Osteoblast (primary cell): ENCODE measurements around the gene ATP2B2. TPM values are rescaled to one million over a fixed set of nuclear protein-coding genes. Genes with fewer than 3 reads are reported as not detected.

Experiments used
- DNase-seq: peaks from one replicate; pipeline ENCODE4 v3.0.0; 2011; ENCODE audit warnings: low spot score, mixed read lengths; ENCODE audit not compliant: insufficient read length; ENCODE audit errors: missing footprints
- H2AFZ ChIP-seq: 2 replicates; pipeline ENCODE4 v1.6.0; 2011; ENCODE audit warnings: mild to moderate bottlenecking, low read length
- H3K27ac ChIP-seq: 2 replicates; pipeline ENCODE4 v1.5.1; 2011; ENCODE audit warnings: mild to moderate bottlenecking, low read depth, low read length, moderate library complexity
- H3K27me3 ChIP-seq: 2 replicates; pipeline ENCODE4 v1.6.0; 2012; ENCODE audit warnings: mild to moderate bottlenecking, control low read depth, inconsistent platforms, low read length, moderate library complexity; ENCODE audit not compliant: insufficient read depth
- H3K36me3 ChIP-seq: 2 replicates; pipeline ENCODE4 v1.5.1; 2011; ENCODE audit warnings: mild to moderate bottlenecking, low read length, control low read depth, moderate library complexity; ENCODE audit not compliant: insufficient read depth
- H3K4me1 ChIP-seq: 2 replicates; pipeline ENCODE4 v1.5.1; 2011; ENCODE audit warnings: mild to moderate bottlenecking, low read length, control low read depth, moderate library complexity; ENCODE audit not compliant: insufficient read depth
- H3K4me2 ChIP-seq: 2 replicates; pipeline ENCODE4 v1.6.0; 2011; ENCODE audit warnings: mild to moderate bottlenecking, low read length; ENCODE audit not compliant: insufficient read depth
- H3K4me3 ChIP-seq: fragments of 200-600 bp; sonication (generic); 3 replicates; pipeline ENCODE4 v1.5.1; 2012; ENCODE audit warnings: mild to moderate bottlenecking, low read length, inconsistent platforms; ENCODE audit not compliant: insufficient read depth
- H3K79me2 ChIP-seq: 2 replicates; pipeline ENCODE4 v1.6.0; 2012; ENCODE audit warnings: mild to moderate bottlenecking, low read length, control low read depth, inconsistent platforms; ENCODE audit not compliant: insufficient read depth
- H3K9me3 ChIP-seq: 2 replicates; pipeline ENCODE4 v1.5.1; 2011; ENCODE audit warnings: low read depth, low read length, control low read depth
- H4K20me1 ChIP-seq: 2 replicates; pipeline ENCODE4 v1.6.0; 2012; ENCODE audit warnings: mild to moderate bottlenecking, low read length, control low read depth; ENCODE audit not compliant: insufficient read depth
- total RNA-seq: library from RNA; depleted of rRNA; stranded (reverse); fragments of >200 nt; gene quantifications from 2 replicates; pipeline ENCODE4 v1.2.3, GENCODE V29; 2012
- TF ChIP-seq, protein P1 (sequence below): IDR thresholded peaks from 2 replicates; pipeline ENCODE4 v1.5.1; 2011; ENCODE audit warnings: mild to moderate bottlenecking, low read depth, low read length, moderate library complexity; ENCODE audit errors: extremely low read depth

ATP2B2 gene
- total RNA-seq, 1 donor: not detected

DNA sequence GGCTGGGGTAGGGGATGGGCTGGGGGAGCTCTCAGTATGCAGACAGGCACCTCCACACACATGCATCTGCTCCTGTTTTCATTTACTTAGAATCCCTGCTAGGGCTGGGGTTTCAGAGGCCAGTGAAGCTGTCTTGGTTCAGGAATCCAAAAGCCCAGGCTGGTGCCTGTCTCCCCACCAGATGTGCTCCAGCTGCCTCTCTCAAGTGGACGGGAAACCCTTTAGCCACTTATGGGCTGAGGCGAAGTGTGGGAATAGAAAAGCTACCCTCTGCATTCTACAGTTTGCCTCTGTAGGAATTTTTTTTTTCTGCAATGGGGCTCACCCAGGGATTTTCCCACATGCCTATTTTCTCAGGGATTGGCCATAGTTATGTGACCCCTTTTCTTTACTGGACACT lies 72.5 kb downstream of the ATP2B2 start:
- Histone ChIP-seq H3K36me3 (no peaks in the 10 kb centered on the region), H3K27ac (no peak overlapping the region), H3K9me3 (no peaks in the 10 kb centered on the region), H3K4me1 (peaks cover 15% of the 10 kb centered on the region), H3K27me3 (peaks cover 16% of the 10 kb centered on the region), H4K20me1 (no peaks in the 10 kb centered on the region), H3K4me3 (no peak overlapping the region), H3K4me2 (no peak overlapping the region), H2AFZ (no peak overlapping the region), H3K79me2 (no peaks in the 10 kb centered on the region)
- no peak for DNase-seq
- TF ChIP-seq, protein P1, sequence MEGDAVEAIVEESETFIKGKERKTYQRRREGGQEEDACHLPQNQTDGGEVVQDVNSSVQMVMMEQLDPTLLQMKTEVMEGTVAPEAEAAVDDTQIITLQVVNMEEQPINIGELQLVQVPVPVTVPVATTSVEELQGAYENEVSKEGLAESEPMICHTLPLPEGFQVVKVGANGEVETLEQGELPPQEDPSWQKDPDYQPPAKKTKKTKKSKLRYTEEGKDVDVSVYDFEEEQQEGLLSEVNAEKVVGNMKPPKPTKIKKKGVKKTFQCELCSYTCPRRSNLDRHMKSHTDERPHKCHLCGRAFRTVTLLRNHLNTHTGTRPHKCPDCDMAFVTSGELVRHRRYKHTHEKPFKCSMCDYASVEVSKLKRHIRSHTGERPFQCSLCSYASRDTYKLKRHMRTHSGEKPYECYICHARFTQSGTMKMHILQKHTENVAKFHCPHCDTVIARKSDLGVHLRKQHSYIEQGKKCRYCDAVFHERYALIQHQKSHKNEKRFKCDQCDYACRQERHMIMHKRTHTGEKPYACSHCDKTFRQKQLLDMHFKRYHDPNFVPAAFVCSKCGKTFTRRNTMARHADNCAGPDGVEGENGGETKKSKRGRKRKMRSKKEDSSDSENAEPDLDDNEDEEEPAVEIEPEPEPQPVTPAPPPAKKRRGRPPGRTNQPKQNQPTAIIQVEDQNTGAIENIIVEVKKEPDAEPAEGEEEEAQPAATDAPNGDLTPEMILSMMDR: no peak

DNA sequence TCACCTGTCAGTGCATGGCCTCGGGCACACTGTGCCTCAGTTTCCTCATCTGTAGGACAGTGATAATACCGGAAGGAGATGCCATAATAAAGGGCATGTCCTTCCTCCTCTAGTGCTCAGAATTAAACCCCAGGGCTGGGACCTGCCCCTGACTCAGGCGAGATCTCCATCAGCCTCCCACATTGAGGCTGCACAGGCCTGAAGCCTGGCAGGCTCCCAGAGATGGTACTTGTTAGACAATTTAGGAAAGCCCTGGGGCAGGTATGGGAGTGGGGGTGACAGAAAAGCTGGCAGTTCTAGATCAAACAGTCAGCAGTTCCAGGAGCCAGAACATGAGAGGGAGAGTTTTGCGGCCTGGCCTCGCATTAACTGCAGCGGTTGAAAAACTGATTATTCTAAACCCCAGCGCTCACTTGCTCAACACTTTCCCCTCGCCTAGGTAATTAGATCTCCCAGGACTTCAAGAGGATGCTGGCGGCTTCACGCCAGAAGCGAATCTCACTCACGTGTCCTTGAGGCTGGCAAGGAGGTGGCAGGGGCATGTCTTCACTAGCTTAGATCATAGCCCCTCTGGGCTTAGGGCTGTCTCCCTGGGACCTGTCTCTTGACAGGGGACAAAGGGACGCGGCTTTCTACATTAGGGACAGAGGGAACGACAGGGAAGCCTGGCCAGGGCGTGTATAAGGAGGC lies 73.1 kb downstream of the ATP2B2 start:
- Histone ChIP-seq H3K27me3 (peaks cover 16% of the 10 kb centered on the region), H4K20me1 (no peaks in the 10 kb centered on the region), H3K36me3 (no peaks in the 10 kb centered on the region), H3K4me3 (no peak overlapping the region), H2AFZ (no peak overlapping the region), H3K27ac (no peak overlapping the region), H3K4me2 (no peak overlapping the region), H3K4me1 (peaks cover 9% of the 10 kb centered on the region), H3K79me2 (no peaks in the 10 kb centered on the region), H3K9me3 (no peaks in the 10 kb centered on the region)
- TF ChIP-seq, protein P1: no peak
- no peak for DNase-seq

DNA sequence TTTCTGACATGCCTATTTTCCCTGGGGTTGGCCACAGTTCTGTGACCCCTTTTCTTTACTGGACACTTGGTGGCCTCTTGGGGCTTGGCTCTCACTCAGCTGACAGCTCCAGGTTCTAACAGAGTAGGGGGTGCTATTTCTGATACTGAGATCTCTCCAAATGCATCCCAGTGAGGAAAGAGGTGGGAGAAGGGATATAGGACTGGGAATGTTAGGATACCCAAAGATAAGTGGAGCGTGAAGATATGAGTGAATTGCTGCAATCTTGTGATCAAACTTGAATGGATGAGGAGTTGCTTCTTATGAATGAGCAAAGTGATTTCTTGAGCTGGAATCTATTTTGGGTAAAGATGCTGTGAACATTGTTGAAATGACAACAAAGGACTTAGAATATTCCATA lies 74.6 kb downstream of the ATP2B2 start:
- Histone ChIP-seq H3K79me2 (no peaks in the 10 kb centered on the region), H3K4me1 (no peaks in the 10 kb centered on the region), H3K36me3 (no peaks in the 10 kb centered on the region), H3K9me3 (no peaks in the 10 kb centered on the region), H3K4me2 (no peak overlapping the region), H2AFZ (no peak overlapping the region), H3K27ac (no peak overlapping the region), H3K4me3 (no peak overlapping the region), H3K27me3 (peaks cover 16% of the 10 kb centered on the region), H4K20me1 (no peaks in the 10 kb centered on the region)
- TF ChIP-seq, protein P1: no peak
- DNase-seq: no peak

DNA sequence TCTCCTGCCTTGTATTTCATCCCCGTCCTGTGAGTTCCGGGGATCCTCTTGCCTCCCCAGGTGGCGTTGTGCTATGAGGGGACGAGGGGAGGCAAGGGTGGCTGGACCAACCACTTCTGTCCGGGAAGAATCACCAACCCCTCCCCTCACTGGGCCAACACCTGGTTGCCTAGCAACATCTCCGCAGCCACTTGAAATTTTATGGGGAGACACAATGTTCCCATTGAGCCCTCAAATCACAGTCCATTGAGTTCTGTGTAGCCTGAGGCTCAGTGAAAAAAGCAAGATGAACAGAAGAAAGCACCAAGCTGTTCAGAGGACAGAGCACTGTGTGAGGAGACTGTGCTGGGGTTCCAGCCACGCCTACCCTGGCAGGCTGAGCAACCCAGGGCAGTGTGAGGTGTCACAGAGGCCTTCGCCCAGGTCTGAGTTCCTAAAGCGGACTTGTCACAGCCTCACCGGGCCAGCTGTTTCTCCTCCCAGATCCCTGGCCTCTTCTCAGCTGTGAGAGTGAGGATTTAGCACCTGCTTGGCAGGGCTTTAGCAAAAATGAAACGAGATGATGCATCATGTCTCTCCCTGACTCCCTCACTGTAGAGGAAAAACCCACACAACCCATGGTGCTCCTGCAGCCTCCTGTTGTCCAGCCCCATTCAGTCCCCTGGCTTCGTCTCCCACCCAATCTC lies 76.8 kb downstream of the ATP2B2 start:
- no peak overlapping the region for H3K4me2 ChIP-seq
- H4K20me1 ChIP-seq: no peaks in the 10 kb centered on the region
- H3K4me1 ChIP-seq: no peaks in the 10 kb centered on the region
- no peak overlapping the region for H2AFZ ChIP-seq
- H3K27me3 ChIP-seq: peaks cover 16% of the 10 kb centered on the region
- no peaks in the 10 kb centered on the region for H3K79me2 ChIP-seq
- H3K27ac ChIP-seq: no peak overlapping the region
- H3K36me3 ChIP-seq: no peaks in the 10 kb centered on the region
- no peaks in the 10 kb centered on the region for H3K9me3 ChIP-seq
- TF ChIP-seq, protein P1: no peak
- no peak overlapping the region for H3K4me3 ChIP-seq
- DNase-seq: no peak
